HS-5 (cell line): ENCODE results near the gene CCDC61.
A peak's percentile ranks its signal among the peaks of the same experiment; 100 is the strongest.

Source experiments
- DNase-seq: peaks from one replicate; pipeline ENCODE4 v3.0.0-alpha.2; 2012; ENCODE audit warnings: low read depth

CCDC61 gene

GRCh38 chr19:45975306-45976070, 19.8 kb upstream of the CCDC61 start:
- no peak for DNase-seq

- no peak for DNase-seq
Measured at GRCh38 chr19:45976178-45976577, 19.1 kb upstream of the CCDC61 start.

- no peak for DNase-seq
Measured at GRCh38 chr19:45978156-45978555, 17.1 kb upstream of the CCDC61 start.

- no peak for DNase-seq
Measured at GRCh38 chr19:45981350-45981749, 13.9 kb upstream of the CCDC61 start.

GRCh38 chr19:45985321-45985720, 9.9 kb upstream of the CCDC61 start:
- DNase-seq, result no peak

- no peak for DNase-seq
Measured at GRCh38 chr19:45990113-45990728, 5.0 kb upstream of the CCDC61 start.

- DNase-seq, result no peak
Measured at GRCh38 chr19:45994456-45994997, 740 bp upstream of the CCDC61 start.

GRCh38 chr19:45995715-45996385, 583 bp downstream of the CCDC61 start:
- DNase-seq, result no peak

- DNase-seq, result no peak
Measured at GRCh38 chr19:45996933-45997332, 1.7 kb downstream of the CCDC61 start.

GRCh38 chr19:45998834-45999233, 3.6 kb downstream of the CCDC61 start:
- no peak for DNase-seq

GRCh38 chr19:45999653-46000121, 4.4 kb downstream of the CCDC61 start:
- DNase-seq, result no peak

- DNase-seq, result no peak
Measured at GRCh38 chr19:46000491-46001246, 5.4 kb downstream of the CCDC61 start.

- no peak for DNase-seq
Measured at GRCh38 chr19:46002678-46003275, 7.5 kb downstream of the CCDC61 start.

GRCh38 chr19:46006411-46006810, 11.1 kb downstream of the CCDC61 start:
- no peak for DNase-seq

GRCh38 chr19:46009530-46010510, 14.6 kb downstream of the CCDC61 start:
- peak; percentile 20 for DNase-seq

- no peak for DNase-seq
Measured at GRCh38 chr19:46014534-46014933, 19.3 kb downstream of the CCDC61 start.

- DNase-seq, result no peak
Measured at GRCh38 chr19:46014941-46015686, 19.8 kb downstream of the CCDC61 start.

- no peak for DNase-seq
Measured at GRCh38 chr19:46015687-46016425, 20.6 kb downstream of the CCDC61 start.
